Middle frontal gyrus (tissue), 1 donor: Measurements from ENCODE around the gene ATP8B2.
"Not testable (repeated sequence)": the region's sequence is repeated elsewhere in the genome, so short reads cannot be mapped to it uniquely, and the experiment has no call there.

Source experiments
- DNase-seq: peaks from one replicate; pipeline ENCODE4 v3.0.0-alpha.2; 2015; ENCODE audit warnings: low spot score; ENCODE audit errors: extremely low spot score

Gene ATP8B2

DNA sequence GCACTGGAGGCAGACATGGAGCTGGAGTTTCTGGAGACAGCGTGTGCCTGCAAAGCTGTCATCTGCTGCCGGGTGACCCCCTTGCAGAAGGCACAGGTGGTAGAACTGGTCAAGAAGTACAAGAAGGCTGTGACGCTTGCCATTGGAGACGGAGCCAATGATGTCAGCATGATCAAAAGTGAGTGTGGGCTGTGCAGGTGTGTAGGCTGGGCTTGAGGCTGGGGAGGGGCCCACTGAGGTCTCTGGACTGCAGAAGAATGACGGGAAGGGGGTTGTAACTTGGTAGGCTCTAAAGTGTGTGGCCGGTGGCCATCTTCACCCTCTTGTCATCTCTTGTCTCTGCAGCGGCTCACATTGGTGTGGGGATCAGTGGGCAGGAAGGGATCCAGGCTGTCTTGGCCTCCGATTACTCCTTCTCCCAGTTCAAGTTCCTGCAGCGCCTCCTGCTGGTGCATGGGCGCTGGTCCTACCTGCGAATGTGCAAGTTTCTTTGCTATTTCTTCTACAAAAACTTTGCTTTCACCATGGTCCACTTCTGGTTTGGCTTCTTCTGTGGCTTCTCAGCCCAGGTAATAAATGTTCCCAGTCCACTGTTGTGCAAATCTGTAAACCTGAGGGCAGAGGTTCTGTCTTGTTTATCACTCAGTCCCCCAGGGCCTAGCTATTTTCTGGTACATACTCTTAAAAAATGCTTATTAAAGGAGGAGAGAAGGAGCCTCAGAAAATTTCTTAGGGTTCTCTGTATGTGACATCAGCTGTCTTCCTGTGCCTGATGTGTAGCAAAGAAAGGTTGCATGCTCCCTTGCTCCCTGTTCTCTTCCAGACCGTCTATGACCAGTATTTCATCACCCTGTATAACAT, 19.9 kb downstream of the ATP8B2 start:
- DNase-seq = no peak

GRCh38 chr1:154346276-154346917, 21.1 kb downstream of the ATP8B2 start:
- DNase-seq = no peak

DNA sequence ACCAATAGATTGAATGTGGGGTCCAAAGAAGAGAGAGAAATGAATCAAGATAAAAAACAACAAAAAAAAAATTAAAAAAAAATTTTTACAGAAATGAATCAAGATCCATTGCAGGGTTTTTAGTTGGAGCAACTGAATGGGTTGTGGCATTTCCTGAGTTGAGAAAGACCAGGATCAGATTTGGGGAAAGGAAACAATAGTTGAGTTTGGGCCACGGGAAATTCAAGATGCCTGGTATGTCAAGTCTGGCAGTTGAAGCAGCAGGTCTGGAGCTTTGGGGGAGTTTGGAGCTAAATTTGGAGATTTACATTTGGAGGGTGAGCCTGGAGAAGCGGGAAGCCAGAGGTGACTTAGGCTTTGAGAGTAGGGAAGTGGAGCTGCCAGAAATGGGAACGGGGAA, 22.6 kb downstream of the ATP8B2 start:
- DNase-seq = no peak

DNA sequence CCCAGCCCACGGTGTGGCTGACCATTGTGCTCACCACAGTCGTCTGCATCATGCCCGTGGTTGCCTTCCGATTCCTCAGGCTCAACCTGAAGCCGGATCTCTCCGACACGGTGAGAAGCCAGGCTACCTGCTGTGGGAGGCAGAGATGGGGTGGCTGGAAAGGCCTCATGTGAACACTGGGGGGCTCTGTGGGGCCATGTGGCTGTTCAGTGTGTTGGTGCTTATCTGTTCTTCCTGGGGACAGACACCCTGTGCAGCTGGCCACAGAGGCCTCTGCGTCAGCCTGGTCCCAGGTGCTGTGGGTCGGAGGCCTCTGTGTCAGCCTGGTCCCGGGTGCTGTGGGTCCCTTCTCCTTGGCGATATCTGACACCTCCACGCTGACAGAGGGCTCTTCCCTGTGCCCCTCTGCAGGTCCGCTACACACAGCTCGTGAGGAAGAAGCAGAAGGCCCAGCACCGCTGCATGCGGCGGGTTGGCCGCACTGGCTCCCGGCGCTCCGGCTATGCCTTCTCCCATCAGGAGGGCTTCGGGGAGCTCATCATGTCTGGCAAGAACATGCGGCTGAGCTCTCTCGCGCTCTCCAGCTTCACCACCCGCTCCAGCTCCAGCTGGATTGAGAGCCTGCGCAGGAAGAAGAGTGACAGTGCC, 23.2 kb downstream of the ATP8B2 start:
- DNase-seq = no peak

GRCh38 chr1:154349121-154349520, 23.8 kb downstream of the ATP8B2 start:
- no peak for DNase-seq

- DNase-seq = no peak
These were observed 25.1 kb downstream of the ATP8B2 start for GRCh38 chr1:154350383-154350782.

- no peak for DNase-seq
These were observed 26.2 kb downstream of the ATP8B2 start for GRCh38 chr1:154351363-154352068.

GRCh38 chr1:154352245-154352580, 26.9 kb downstream of the ATP8B2 start:
- DNase-seq = no peak

GRCh38 chr1:154352581-154353459, 27.5 kb downstream of the ATP8B2 start:
- no peak for DNase-seq

DNA sequence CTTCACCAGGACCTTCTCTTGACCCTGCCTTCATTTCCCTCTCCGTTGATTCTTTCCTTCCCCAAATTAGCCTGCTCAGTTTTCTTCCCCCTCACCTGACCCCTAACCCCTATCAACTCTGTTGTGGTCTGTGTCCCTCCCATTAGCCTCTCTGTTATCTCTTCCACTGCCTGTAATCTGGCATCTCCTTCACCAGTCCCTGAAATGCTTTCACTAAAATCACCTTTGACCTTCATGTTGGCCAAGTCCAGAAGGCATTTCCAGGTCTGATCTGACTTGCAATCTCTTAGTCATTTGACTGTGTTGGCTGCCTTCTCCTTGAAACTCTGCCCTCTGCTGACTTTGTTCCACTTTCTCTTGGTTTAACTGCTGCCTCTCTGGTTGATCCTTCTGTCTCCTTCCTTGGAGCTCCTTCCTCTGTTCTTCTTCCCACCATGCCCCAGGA, 28.2 kb downstream of the ATP8B2 start:
- no peak for DNase-seq

GRCh38 chr1:154353966-154354365, 28.6 kb downstream of the ATP8B2 start:
- no peak for DNase-seq

- DNase-seq = no peak
These were observed 33.2 kb downstream of the ATP8B2 start for GRCh38 chr1:154358519-154358918.

GRCh38 chr1:154360288-154360687, 35.0 kb downstream of the ATP8B2 start:
- no peak for DNase-seq

GRCh38 chr1:154360881-154361280, 35.6 kb downstream of the ATP8B2 start:
- DNase-seq = not testable (repeated sequence)

DNA sequence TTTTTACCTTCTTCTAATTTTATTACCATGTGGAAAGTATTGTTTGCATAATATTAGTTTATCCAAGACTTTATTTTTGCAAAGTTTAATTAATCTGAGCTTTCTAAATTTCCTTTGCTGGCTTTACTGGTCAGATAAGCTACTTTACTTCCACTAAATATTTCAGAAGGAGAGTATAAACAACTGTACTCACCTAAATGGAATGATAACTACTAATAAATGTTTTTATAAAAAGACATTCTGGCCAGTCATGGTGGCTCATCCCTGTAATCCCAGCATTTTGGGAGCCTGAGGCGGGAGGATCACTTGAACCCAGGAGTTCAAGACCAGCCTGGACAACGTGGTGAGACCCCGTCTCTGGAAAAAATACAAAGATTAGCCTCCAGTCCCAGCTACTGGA, 36.0 kb downstream of the ATP8B2 start:
- DNase-seq = no peak

- DNase-seq = no peak
These were observed 46.1 kb downstream of the ATP8B2 start for GRCh38 chr1:154371436-154371835.

GRCh38 chr1:154373777-154374357, 48.5 kb downstream of the ATP8B2 start:
- DNase-seq = not testable (repeated sequence)

GRCh38 chr1:154379301-154379700, 54.0 kb downstream of the ATP8B2 start:
- no peak for DNase-seq

DNA sequence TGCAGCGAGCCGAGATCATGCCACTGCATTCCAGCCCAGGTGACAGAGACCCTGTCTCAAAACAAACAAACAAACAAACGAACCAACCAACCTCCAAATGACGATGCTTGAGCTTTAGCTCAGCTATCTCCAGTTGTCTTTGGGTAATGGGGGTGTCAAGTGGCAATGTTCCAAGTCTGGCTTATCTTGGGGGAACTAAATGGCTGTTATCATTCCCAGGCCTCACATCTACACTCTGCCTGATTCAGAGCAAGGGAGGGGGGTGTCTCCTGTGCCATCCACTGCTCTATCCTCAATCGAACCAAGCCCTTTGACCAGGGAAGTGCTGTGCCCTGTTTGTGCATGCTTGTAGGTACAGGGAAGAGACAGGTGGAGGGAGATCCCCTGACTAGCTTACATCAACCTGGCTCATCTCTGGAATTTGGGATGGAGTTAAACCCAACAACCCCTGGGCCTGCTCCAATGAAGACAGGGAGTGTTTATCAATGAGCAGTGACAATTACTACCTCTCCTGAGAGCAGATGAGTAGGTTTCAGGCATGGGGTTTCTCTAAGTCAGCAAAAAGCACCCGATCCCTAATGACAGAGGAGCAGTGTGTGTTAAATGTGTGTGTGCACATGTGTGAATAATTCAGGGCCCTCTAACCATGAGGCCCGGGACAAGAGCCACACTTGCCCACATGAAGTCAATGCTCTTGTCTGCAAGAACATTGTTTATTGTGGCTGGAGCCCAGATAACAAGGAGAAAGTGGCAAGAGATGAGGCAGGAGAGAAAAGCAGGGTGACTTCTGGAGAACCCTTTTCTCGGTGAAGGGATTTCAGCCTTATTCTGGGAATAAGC, 59.5 kb downstream of the ATP8B2 start:
- no peak for DNase-seq
